ENCODE results near the gene PLA2G1B.

GRCh38 chr12:120343039-120343537, 15.5 kb upstream of the PLA2G1B start:
- TF ChIP-seq CTCF (conservative IDR thresholded peaks at IDR 0.05 in 1 of 2, IDR thresholded peaks at IDR 0.05 in 1 of 2; ENCODE audit: extremely low read depth in 1 of 2, insufficient read depth in 1 of 2, low read depth in 1 of 2, low read length in 2 of 2): no peak
- no peak for TF ChIP-seq EZH2 (IDR thresholded peaks at IDR 0.05; ENCODE audit: borderline replicate concordance, low read length)
